Hematopoietic multipotent progenitor cell treated with erythropoietin and hydrocortisone succinate and interleukin-3 and kit ligand, for 4 days (in vitro differentiated cells): ENCODE results near the gene ITGA1.
A peak's percentile ranks its signal among the peaks of the same experiment; 100 is the strongest.
"Not testable (repeated sequence)": the region's sequence is repeated elsewhere in the genome, so short reads cannot be mapped to it uniquely, and the experiment has no call there.

Experiments used
- DNase-seq: peaks from one replicate; pipeline ENCODE4 v3.0.0-alpha.2; 2015

ITGA1 gene

GRCh38 chr5:52910071-52910470 is 122.4 kb downstream of the ITGA1 start:
- DNase-seq, result no peak

GRCh38 chr5:52915176-52915875 is 127.6 kb downstream of the ITGA1 start:
- peak; percentile 81 for DNase-seq

- DNase-seq, result no peak
Measured at GRCh38 chr5:52920929-52921328, 133.2 kb downstream of the ITGA1 start.

GRCh38 chr5:52922384-52922783 is 134.7 kb downstream of the ITGA1 start:
- peak; percentile 18 for DNase-seq

GRCh38 chr5:52924456-52924855 is 136.7 kb downstream of the ITGA1 start:
- no peak for DNase-seq

GRCh38 chr5:52925001-52925400 is 137.3 kb downstream of the ITGA1 start:
- no peak for DNase-seq

- no peak for DNase-seq
Measured at GRCh38 chr5:52928689-52929088, 141.0 kb downstream of the ITGA1 start.

- DNase-seq, result no peak
Measured at GRCh38 chr5:52938226-52938625, 150.5 kb downstream of the ITGA1 start.

- DNase-seq, result peak; percentile 53
Measured at GRCh38 chr5:52943285-52943684, 155.6 kb downstream of the ITGA1 start.

- DNase-seq, result no peak
Measured at GRCh38 chr5:52943808-52944207, 156.1 kb downstream of the ITGA1 start.

- DNase-seq, result peak; percentile 15
Measured at GRCh38 chr5:52945040-52945439, 157.3 kb downstream of the ITGA1 start.

GRCh38 chr5:52947208-52947607 is 159.5 kb downstream of the ITGA1 start:
- DNase-seq, result no peak

GRCh38 chr5:52947851-52948250 is 160.1 kb downstream of the ITGA1 start:
- no peak for DNase-seq

- DNase-seq, result peak; percentile 91
Measured at GRCh38 chr5:52948418-52949076, 160.8 kb downstream of the ITGA1 start.

- DNase-seq, result peak; percentile 9
Measured at GRCh38 chr5:52950686-52951085, 163.0 kb downstream of the ITGA1 start.

- DNase-seq, result no peak
Measured at GRCh38 chr5:52952483-52952882, 164.8 kb downstream of the ITGA1 start.

- DNase-seq, result no peak
Measured at GRCh38 chr5:52956014-52956413, 168.3 kb downstream of the ITGA1 start.

- DNase-seq, result no peak
Measured at GRCh38 chr5:52956915-52957747, 169.4 kb downstream of the ITGA1 start.

GRCh38 chr5:52961274-52961681 is 173.6 kb downstream of the ITGA1 start:
- DNase-seq, result no peak

- DNase-seq, result no peak
Measured at GRCh38 chr5:52963636-52964035, 175.9 kb downstream of the ITGA1 start.

GRCh38 chr5:52964138-52964537 is 176.4 kb downstream of the ITGA1 start:
- no peak for DNase-seq

GRCh38 chr5:52976157-52976556 is 188.4 kb downstream of the ITGA1 start:
- DNase-seq, result not testable (repeated sequence)

GRCh38 chr5:52977264-52977897 is 189.7 kb downstream of the ITGA1 start:
- DNase-seq, result no peak
